Heart left ventricle (tissue), 13 donors: ENCODE data around the gene YIF1B.

Source experiments
- POLR2A ChIP-seq, 2 donors: fragments of 450-650 bp; IDR thresholded peaks; one replicate each; pipeline ENCODE4 v1.6.1; 2017; ENCODE audit warnings: antibody characterized with exemption in 2 of 2, mild to moderate bottlenecking in 2 of 2, moderate library complexity in 2 of 2
- TF ChIP-seq, protein P1 (sequence below), 12 donors: fragments of 200-600 bp; sonication (generic) in 4 of 12; IDR thresholded peaks; one replicate each; pipeline versions ENCODE4 v1.5.0 to v1.8.0; 2018 to 2022; ENCODE audit warnings: antibody characterized with exemption in 12 of 12, mild to moderate bottlenecking in 5 of 12
- donor health status: ischemic (EF 13 %, LVEDD 7.1; RV severe dilation, severe dysfunction).
- donor health status: DM: no; HTN: yes; CAD: no.
- donor health status: DM: no; HTN: no; CAD: no.
- donor health status: ischemic (EF 25% LVEDD 6.9; RV normal size, moderate dysfunction).
- donor health status: ischemic (EF 25% LVEDD 5.7; RV mildly dilated, moderate dysfunction).
- donor health status: ischemic (EF 35%, LVEDD 5.7; RV mildly dilated, moderate dysfunction).
- donor health status: nonischemic (EF 11% LVEDD 7.7; RV severe dilation, severe dysfunction).
- donor health status: DM: yes; HTN: yes; CAD: no.
- donor health status: PGD.
- donor health status: ischemic (EF 29% LVEDD 5.4; RV normal size, mild dysfunction).
- donor health status: nonischemic (EF 23%, LVEDD 6.1; RV moderate dilation, normal function).

DNA sequence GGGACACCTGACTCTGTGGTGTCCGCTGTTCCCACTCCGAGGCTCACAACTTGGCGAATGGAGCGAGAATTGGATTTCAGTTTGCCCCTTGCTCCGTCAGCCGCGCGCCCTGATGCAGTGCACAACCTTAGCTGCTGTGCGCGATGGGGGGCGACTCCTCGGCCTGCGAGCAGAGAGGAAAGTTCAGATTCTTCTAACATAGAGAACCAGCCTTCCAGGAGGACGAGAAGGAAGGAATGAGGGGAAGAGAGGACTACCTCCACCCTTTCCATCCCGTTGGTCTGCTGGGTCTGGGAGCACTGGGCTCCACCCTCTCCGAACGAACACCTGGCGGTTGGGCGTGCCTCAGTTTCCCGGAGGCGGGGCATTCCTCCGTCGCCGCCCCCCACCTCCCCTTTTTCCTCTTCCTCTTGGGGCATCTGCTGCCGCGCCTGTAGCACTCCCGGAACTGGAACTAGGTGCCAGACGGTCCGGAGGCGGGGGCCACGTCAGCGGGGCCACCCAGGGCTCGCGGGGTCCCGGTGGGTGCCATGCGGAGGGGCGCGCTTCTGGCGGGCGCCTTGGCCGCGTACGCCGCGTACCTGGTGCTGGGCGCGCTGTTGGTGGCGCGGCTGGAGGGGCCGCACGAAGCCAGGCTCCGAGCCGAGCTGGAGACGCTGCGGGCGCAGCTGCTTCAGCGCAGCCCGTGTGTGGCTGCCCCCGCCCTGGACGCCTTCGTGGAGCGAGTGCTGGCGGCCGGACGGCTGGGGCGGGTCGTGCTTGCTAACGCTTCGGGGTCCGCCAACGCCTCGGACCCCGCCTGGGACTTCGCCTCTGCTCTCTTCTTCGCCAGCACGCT, 3.9 kb upstream of the YIF1B start, which contains the start of gene KCNK6:
- TF ChIP-seq, protein P1, sequence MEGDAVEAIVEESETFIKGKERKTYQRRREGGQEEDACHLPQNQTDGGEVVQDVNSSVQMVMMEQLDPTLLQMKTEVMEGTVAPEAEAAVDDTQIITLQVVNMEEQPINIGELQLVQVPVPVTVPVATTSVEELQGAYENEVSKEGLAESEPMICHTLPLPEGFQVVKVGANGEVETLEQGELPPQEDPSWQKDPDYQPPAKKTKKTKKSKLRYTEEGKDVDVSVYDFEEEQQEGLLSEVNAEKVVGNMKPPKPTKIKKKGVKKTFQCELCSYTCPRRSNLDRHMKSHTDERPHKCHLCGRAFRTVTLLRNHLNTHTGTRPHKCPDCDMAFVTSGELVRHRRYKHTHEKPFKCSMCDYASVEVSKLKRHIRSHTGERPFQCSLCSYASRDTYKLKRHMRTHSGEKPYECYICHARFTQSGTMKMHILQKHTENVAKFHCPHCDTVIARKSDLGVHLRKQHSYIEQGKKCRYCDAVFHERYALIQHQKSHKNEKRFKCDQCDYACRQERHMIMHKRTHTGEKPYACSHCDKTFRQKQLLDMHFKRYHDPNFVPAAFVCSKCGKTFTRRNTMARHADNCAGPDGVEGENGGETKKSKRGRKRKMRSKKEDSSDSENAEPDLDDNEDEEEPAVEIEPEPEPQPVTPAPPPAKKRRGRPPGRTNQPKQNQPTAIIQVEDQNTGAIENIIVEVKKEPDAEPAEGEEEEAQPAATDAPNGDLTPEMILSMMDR (IDR thresholded peaks at IDR 0.05) = peak in 1 of 12 donors; percentile 15
- TF ChIP-seq POLR2A (IDR thresholded peaks at IDR 0.05) = peak in 1 of 2 donors; percentile 44
